ENCODE data around the gene EPHB2. TPM values are rescaled to one million over a fixed set of nuclear protein-coding genes. Genes with fewer than 3 reads are reported as not detected.

EPHB2 gene
- total RNA-seq, 1 donor: 24.9 TPM

DNA sequence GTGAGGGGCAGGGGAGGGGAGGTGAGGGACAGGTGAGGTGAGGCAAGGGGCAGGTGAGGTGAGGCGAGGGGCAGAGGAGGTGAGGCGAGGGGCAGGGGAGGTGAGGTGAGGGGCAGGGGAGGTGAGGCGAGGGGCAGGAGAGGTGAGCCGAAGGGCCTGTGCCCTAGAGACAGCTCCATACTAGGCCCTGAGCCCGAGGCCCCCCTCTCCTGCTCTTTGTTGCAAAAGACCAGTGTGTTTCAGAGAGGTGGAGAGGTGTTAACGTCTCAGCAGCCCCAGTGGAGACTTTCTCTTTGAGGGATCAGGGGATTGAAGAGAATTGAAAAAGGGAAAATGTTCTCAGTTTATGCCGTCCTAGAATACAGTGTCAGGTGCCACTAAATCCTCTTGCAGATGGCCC is 44.2 kb downstream of the EPHB2 start:
- TF ChIP-seq, protein P1, sequence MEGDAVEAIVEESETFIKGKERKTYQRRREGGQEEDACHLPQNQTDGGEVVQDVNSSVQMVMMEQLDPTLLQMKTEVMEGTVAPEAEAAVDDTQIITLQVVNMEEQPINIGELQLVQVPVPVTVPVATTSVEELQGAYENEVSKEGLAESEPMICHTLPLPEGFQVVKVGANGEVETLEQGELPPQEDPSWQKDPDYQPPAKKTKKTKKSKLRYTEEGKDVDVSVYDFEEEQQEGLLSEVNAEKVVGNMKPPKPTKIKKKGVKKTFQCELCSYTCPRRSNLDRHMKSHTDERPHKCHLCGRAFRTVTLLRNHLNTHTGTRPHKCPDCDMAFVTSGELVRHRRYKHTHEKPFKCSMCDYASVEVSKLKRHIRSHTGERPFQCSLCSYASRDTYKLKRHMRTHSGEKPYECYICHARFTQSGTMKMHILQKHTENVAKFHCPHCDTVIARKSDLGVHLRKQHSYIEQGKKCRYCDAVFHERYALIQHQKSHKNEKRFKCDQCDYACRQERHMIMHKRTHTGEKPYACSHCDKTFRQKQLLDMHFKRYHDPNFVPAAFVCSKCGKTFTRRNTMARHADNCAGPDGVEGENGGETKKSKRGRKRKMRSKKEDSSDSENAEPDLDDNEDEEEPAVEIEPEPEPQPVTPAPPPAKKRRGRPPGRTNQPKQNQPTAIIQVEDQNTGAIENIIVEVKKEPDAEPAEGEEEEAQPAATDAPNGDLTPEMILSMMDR (IDR thresholded peaks at IDR 0.05; ENCODE audit: insufficient read depth, low read length): no peak
- H3K4me3 ChIP-seq (ENCODE audit: low read depth, low read length): no peak overlapping the region
- no peak for DNase-seq (ENCODE audit: low read depth)

DNA sequence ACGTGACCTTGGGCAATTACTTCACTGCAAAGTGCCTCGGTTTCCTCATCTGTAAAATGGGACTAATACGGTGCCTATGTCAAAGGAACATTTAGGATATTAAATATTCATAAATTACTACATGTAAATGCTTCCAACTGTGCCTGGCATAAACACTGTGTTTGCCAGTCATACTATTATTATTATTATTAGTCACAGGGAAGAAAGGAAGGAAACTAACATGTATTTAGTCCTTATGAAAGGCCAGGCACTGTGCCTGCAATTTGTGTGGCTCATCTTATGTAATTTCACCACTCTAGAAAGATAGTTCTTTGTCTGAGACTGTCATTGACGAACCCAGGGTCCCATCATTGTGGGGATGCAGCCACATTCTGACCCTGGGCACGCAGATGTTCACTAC is 45.0 kb downstream of the EPHB2 start:
- peak; percentile 30 for DNase-seq (ENCODE audit: low read depth)
- H3K4me3 ChIP-seq (ENCODE audit: low read depth, low read length): no peak overlapping the region
- TF ChIP-seq, protein P1 (IDR thresholded peaks at IDR 0.05; ENCODE audit: insufficient read depth, low read length): no peak

DNA sequence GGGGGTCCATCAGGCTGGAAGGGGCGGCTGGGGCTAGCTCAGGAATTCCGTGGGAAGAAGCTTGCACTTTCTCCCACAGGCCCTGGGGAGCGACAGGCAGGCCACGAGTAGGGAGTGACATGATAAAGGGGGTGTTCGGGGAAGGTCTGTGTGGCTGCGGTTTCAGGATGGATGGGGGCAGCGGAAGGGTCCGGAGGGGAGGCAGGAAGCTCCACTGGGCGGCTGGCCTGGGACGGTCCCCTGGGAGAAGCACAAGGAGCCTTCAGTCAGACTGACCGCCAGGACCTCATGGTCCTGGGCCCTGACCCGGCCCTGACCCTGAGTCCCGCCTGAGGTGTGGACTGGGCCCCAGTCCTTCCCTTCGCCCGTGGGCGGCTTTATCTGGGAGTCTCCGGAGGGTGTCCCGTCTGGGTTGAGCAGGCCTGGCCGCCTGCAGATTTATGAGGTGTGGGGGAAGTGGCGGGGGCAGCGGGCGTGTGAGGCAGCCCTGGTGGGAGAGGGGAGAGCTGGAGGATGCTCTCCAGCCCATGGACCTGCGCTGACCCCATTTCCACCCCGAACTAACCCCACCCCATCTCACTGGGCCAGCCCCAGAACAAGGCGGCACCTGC is 45.6 kb downstream of the EPHB2 start:
- H3K4me3 ChIP-seq (ENCODE audit: low read depth, low read length): no peak overlapping the region
- DNase-seq (ENCODE audit: low read depth): no peak
- TF ChIP-seq, protein P1 (IDR thresholded peaks at IDR 0.05; ENCODE audit: insufficient read depth, low read length): no peak

DNA sequence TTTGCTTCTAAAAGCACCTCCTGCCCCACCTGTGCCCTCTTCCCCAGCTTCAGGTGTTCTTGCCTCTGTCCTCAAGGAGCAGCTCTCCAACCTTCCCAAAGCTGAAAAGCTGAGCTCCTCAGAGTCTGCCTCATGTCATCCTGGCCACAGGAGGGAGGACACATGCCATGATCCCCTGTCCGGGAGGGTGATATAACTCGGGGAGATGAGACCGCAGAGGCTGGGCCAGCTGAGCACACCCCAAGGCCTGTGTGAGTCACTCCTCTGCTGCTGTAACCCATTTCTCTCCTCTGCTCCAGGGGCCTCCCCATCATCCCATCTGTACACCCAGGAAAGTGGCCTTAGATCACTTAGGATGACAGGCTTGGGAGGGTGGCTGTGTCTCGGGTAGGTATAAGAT is 49.8 kb downstream of the EPHB2 start:
- TF ChIP-seq, protein P1 (IDR thresholded peaks at IDR 0.05; ENCODE audit: insufficient read depth, low read length): no peak
- no peak overlapping the region for H3K4me3 ChIP-seq (ENCODE audit: low read depth, low read length)
- DNase-seq (ENCODE audit: low read depth): no peak

DNA sequence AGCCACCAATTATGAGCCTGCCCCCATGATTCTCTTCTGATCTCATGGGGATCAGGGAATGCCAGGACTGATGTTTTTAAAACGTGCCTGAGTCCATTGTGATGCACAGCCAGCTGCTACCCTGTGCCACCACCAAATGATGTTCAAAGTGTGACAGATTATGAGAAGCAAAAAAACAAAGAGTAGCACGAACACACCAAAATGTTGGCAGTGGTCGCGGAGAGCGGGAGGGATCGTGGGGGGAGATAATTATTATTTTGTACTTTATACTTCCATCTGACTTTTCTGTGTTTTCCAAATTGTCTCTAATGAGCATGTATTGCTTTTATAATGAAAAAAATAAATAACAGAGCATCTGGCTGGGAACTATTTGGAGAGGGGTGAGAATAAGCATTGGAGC is 50.5 kb downstream of the EPHB2 start:
- TF ChIP-seq, protein P1 (IDR thresholded peaks at IDR 0.05; ENCODE audit: insufficient read depth, low read length): no peak
- H3K4me3 ChIP-seq (ENCODE audit: low read depth, low read length): no peak overlapping the region
- no peak for DNase-seq (ENCODE audit: low read depth)

DNA sequence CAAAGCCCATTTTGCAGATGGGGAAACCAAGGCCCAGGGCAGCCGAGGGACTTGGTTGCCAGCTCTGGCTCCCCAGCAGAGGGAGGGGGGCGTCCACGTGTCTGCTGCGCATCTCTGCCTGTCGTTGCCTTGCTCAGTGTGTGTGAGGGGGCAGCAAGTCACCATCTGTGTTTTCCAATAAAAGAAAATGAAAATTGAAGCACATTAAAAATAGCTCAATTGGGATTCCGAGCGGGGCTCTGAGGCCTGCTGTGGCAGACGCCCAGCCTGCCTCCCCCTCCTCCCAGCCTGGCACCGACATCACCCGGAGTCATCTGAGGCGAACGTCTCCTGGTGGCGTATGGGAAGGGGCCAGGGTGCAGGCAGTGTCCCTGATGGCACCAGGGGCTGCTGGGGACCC is 51.2 kb downstream of the EPHB2 start:
- TF ChIP-seq, protein P1 (IDR thresholded peaks at IDR 0.05; ENCODE audit: insufficient read depth, low read length): no peak
- no peak overlapping the region for H3K4me3 ChIP-seq (ENCODE audit: low read depth, low read length)
- DNase-seq (ENCODE audit: low read depth): no peak
